Astrocyte of the cerebellum (primary cell): ENCODE measurements around the gene IGF2BP2.

Source experiments
- DNase-seq: peaks from one replicate; pipeline ENCODE4 v3.0.0-alpha.2; 2011; ENCODE audit warnings: low read depth
- H3K4me3 ChIP-seq: 2 replicates; pipeline ENCODE4 v1.5.1; 2011; ENCODE audit warnings: mild to moderate bottlenecking, low read depth, low read length, moderate library complexity
- in situ Hi-C: cut with HindIII; loops from 2 replicates; pipeline ENCODE4 v1.10.0; 2017; ENCODE audit warnings: low sequenced_read_pairs
- TF ChIP-seq, protein P1 (sequence below): IDR thresholded peaks from 2 replicates; pipeline ENCODE4 v1.5.1; 2012; ENCODE audit warnings: low read length, low read depth, moderate library complexity, mild to moderate bottlenecking; ENCODE audit errors: missing control alignments

Gene IGF2BP2

DNA sequence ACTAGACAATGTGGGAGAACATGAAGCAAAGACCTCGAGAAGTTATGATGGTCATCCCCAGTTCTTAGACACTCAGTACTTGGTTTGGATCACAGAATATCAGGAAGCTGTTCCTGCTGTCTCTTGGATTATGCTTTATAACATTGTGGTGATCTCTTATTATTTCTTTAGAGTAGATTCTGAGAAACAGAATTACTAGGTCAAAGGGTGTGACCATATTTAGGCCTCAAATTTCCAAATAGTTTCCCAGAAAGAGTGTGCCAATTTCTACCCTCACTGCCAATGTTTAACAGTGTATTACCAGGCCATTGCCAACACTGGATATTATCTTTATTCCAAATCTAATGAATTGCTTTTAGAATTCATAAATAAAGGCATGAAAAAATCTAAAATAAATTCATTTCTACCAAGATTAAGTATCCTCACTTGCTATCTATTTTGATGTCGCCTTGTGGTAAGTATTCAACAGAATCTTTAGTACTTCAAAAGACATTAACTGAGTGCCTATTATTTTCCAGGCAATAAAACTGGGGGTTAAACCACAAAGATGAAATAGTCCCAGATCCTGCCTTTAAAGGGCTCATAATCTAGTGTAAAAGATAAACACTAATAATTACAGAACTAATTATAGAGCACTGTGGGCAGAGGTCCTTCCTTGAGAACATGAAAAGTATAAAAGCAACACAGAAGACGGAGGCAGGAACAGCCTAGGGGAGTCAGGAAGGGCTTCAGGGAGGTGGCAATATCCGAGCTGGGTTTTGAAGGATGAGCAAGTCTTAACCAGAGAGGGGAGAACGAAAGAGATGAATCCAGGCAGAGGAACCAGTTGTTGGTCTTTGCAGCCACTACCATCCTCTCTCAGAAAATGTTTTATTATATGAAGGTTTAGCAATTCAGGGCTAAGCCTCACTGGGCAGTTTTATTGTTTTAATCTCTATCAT is 86.8 kb downstream of the IGF2BP2 start:
- in situ Hi-C loops: no loop called here
- TF ChIP-seq, protein P1, sequence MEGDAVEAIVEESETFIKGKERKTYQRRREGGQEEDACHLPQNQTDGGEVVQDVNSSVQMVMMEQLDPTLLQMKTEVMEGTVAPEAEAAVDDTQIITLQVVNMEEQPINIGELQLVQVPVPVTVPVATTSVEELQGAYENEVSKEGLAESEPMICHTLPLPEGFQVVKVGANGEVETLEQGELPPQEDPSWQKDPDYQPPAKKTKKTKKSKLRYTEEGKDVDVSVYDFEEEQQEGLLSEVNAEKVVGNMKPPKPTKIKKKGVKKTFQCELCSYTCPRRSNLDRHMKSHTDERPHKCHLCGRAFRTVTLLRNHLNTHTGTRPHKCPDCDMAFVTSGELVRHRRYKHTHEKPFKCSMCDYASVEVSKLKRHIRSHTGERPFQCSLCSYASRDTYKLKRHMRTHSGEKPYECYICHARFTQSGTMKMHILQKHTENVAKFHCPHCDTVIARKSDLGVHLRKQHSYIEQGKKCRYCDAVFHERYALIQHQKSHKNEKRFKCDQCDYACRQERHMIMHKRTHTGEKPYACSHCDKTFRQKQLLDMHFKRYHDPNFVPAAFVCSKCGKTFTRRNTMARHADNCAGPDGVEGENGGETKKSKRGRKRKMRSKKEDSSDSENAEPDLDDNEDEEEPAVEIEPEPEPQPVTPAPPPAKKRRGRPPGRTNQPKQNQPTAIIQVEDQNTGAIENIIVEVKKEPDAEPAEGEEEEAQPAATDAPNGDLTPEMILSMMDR: no peak
- no peak for DNase-seq
- H3K4me3 ChIP-seq: no peak overlapping the region

DNA sequence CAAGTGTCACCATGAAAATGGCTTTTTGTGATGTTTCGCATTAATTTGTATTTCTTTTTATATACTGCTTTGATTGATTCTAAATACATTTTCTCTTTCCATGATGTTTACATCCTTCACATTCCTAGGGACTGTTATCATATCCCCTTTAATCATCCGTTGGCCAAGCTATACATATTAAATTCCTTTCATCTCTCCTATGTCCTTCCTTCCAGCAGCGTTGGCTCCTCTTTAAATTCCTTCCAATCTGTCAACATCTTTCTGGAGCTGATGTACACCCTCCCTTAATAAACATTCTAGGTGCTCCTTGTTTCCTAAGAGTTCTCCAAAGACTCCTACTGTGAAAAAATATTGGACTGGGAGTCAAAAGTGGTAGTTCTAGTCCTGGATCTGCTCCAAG is 87.8 kb downstream of the IGF2BP2 start:
- DNase-seq: no peak
- no peak overlapping the region for H3K4me3 ChIP-seq
- in situ Hi-C loops: no loop called here
- TF ChIP-seq, protein P1: no peak

DNA sequence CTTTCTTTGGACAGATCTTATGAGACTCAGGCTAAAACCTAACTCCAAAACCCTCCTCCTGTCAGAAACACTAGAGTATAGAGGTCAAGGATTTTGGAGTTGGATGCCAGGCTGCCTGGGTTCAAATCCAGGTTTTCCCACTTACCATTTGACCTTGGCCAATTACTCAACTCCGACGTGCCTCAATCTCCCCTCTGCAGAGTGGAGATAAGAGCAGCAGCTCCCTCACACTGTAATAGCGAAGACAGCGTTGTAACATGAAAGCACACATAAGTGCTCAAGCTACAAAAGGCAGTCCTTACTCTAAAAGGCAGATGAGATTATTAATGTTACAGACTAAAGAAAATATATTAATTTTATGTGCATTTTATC is 90.1 kb downstream of the IGF2BP2 start:
- DNase-seq: no peak

DNA sequence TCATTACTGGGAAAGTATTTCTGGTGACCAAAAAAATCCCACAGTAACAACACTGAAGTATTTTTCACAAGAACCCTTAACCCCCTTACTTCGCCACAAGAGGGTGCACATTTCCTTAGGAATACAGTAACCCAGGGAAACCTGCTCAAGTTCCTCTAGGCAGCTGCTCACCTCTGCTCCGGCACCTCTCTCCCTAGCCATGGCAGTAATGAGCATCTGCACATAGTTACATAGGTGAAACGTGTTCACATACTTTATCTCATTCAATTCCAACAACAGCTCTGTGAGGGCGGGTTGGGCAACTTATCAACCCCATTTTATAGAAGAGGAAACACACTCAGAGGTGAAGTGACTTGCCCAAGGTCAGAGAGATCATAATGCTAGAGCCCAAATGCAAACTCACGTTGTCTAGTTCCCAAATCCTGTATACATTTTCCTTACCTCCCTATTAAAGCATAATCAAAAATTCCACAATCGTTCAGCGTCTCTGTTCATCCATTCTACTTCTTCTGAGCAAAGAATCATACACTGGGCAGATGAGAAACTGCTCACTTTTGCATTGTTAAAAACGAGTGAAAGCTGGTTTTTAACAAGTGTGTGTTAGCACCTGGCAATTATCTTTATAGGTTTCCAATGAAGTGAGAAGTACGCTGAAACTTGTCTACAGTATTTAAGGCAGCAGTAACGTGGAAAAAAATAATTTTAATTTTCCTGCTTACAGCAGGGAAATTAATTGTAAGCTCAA is 90.7 kb downstream of the IGF2BP2 start:
- in situ Hi-C loops: no loop called here
- no peak overlapping the region for H3K4me3 ChIP-seq
- TF ChIP-seq, protein P1: peak; percentile 64
- DNase-seq: peak; percentile 84

More for the DNA sequence above, 90.1 kb downstream of the IGF2BP2 start:
- no peak overlapping the region for H3K4me3 ChIP-seq
- TF ChIP-seq, protein P1: no peak
- in situ Hi-C loops: no loop called here

DNA sequence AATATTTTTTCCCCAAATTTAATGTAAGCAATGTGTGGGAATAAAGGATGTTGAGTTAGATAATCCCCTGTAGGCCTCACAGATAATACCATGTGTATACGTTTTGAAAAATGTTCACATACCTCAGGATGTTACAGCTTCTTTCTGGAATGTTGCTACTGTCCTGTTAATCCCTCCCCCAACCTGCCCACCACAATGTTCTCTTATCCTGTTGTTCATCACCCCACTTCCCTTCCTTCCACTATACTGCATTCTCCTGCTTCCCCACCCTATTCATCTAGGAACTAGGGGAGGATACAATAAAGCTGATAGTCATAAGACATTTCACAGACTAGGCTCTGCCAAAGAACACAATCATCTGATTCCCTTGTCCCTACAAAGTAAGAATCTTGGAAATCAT is 92.1 kb downstream of the IGF2BP2 start:
- DNase-seq: no peak
- TF ChIP-seq, protein P1: no peak
- no peak overlapping the region for H3K4me3 ChIP-seq
- in situ Hi-C loops: no loop called here

DNA sequence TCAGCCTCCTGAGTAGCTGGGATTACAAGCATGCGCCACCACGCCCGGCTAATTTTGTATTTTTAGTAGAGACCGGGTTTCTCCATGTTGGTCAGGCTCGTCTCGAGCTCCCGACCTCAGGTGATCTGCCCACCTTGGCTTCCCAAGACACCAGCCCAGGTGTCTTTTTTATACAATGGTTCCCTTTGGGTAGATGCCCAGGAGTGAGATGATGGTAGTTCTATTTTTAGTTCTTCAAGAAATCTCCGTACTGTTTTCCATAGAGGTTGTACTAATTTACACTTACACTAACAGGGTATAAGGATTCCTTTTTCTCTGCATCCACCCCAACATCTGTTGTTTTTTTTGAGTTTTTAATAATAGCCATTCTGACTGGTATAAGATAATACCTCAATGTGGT is 94.3 kb downstream of the IGF2BP2 start:
- in situ Hi-C loops: no loop called here
- no peak for DNase-seq
- TF ChIP-seq, protein P1: no peak
- H3K4me3 ChIP-seq: no peak overlapping the region
